ENCODE results near the gene COPE. TPM values are rescaled to one million over a fixed set of nuclear protein-coding genes. Genes with fewer than 3 reads are reported as not detected.

Gene COPE
- total RNA-seq, 1 donor from 2014 or later = 213 TPM

- no peaks in the 10 kb centered on the region for H3K9me3 Mint-ChIP-seq (ENCODE audit: unreplicated experiment)
- TF ChIP-seq CTCF (IDR thresholded peaks at IDR 0.05; ENCODE audit: unreplicated experiment) = no peak
- no peak overlapping the region for H3K27ac Mint-ChIP-seq (ENCODE audit: unreplicated experiment)
- no peak for DNase-seq (ENCODE audit: low spot score)
- H3K36me3 Mint-ChIP-seq (ENCODE audit: low read depth, unreplicated experiment) = peaks cover 19% of the 10 kb centered on the region
- H3K27me3 Mint-ChIP-seq (ENCODE audit: unreplicated experiment) = peaks cover 13% of the 10 kb centered on the region
- H3K4me3 Mint-ChIP-seq (ENCODE audit: unreplicated experiment) = no peak overlapping the region
- H3K4me1 Mint-ChIP-seq (ENCODE audit: unreplicated experiment) = no peaks in the 10 kb centered on the region
Observed at GRCh38 chr19:18899624-18900560, 19.3 kb downstream of the COPE start.

- Mint-ChIP-seq H3K36me3 (ENCODE audit: low read depth, unreplicated experiment) (peaks cover 19% of the 10 kb centered on the region), H3K27me3 (ENCODE audit: unreplicated experiment) (peaks cover 13% of the 10 kb centered on the region), H3K27ac (ENCODE audit: unreplicated experiment) (no peak overlapping the region), H3K4me1 (ENCODE audit: unreplicated experiment) (no peaks in the 10 kb centered on the region), H3K9me3 (ENCODE audit: unreplicated experiment) (no peaks in the 10 kb centered on the region), H3K4me3 (ENCODE audit: unreplicated experiment) (no peak overlapping the region)
- TF ChIP-seq CTCF (IDR thresholded peaks at IDR 0.05; ENCODE audit: unreplicated experiment) = no peak
- no peak for DNase-seq (ENCODE audit: low spot score)
Observed at GRCh38 chr19:18898607-18899408, 20.4 kb downstream of the COPE start.

GRCh38 chr19:18898081-18898606, 21.0 kb downstream of the COPE start:
- Mint-ChIP-seq H3K36me3 (ENCODE audit: low read depth, unreplicated experiment) (peaks cover 19% of the 10 kb centered on the region), H3K27ac (ENCODE audit: unreplicated experiment) (no peak overlapping the region), H3K4me3 (ENCODE audit: unreplicated experiment) (no peak overlapping the region), H3K4me1 (ENCODE audit: unreplicated experiment) (no peaks in the 10 kb centered on the region), H3K27me3 (ENCODE audit: unreplicated experiment) (peaks cover 16% of the 10 kb centered on the region), H3K9me3 (ENCODE audit: unreplicated experiment) (no peaks in the 10 kb centered on the region)
- no peak for TF ChIP-seq CTCF (IDR thresholded peaks at IDR 0.05; ENCODE audit: unreplicated experiment)
- DNase-seq (ENCODE audit: low spot score) = no peak

DNA sequence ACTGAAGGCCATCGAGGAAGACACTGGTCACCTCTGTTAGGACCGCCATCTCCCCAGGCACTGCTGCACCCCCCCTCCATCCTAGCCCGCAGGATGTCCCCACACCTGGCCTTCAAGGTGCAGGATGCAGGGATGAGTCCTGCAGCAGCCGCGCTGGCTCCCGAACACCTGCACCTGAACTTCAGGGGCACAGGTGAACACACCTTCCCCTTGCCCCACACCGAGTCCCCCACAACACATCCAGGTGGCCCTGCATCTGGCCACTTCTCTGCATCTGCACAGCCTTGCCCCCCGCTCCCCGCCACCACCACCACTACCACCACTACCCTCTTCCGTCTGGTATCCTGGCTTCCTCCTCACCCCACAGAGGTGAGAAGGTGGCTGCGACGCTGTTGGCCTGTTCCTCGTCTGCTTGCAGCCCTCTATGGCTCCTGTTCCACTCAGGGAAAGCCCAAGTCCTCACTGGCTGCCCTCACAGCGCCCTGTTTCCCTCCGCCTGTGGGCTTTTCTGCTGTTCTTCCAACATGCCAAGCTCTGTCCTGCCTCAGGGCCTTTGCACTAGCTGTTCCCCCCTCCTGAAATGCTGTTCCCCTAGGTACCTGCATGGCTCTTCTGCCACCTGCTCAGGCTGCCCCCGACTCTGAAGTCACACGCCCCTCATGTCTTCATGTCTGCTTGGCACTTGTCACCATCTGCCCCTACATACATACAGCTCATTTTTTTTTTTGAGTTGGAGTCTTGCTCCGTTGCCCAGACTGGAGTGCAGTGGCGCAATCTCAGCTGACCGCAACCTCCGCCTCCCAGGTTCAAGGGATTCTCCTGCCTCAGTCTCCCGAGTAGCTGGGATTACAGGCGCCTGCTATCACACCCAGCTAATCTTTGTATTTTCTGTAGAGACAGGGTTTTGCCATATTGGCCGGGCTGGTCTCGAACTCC, 21.8 kb downstream of the COPE start:
- H3K4me3 Mint-ChIP-seq (ENCODE audit: unreplicated experiment) = peak overlapping the region; percentile 92
- H3K9me3 Mint-ChIP-seq (ENCODE audit: unreplicated experiment) = no peaks in the 10 kb centered on the region

More for the DNA sequence above, 21.8 kb downstream of the COPE start:
- TF ChIP-seq CTCF (IDR thresholded peaks at IDR 0.05; ENCODE audit: unreplicated experiment) = no peak
- no peak for DNase-seq (ENCODE audit: low spot score)
- peaks cover 16% of the 10 kb centered on the region for H3K36me3 Mint-ChIP-seq (ENCODE audit: low read depth, unreplicated experiment)
- H3K27ac Mint-ChIP-seq (ENCODE audit: unreplicated experiment) = no peak overlapping the region
- peaks cover 16% of the 10 kb centered on the region for H3K27me3 Mint-ChIP-seq (ENCODE audit: unreplicated experiment)
- H3K4me1 Mint-ChIP-seq (ENCODE audit: unreplicated experiment) = no peaks in the 10 kb centered on the region

All from endothelial cell (in vitro differentiated cells).